ENCODE measurements around the gene CENPC.

DNA sequence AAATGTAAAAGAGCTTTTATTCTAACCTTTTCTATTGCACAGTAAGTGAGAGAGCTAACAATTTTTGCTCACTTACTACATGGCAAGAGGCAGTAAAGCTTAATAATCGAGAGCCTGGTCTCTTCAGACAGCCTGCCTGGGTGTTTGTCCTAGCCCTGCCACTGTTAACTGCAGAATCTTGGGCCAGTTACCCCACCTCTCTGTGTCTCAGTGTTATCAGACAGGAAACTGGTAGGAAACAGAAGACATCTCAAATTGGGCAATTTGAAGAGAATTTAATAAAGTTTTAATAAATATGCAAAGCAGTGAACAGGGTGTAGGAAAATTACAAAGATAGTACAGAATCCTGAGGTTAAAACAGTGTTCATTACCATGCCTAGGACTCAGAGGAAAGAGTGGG, 26.7 kb upstream of the CENPC start:
- TF ChIP-seq CTCF (IDR thresholded peaks at IDR 0.05) (no peak), POLR2A (IDR thresholded peaks at IDR 0.05; ENCODE audit: low read length) (no peak), ELK1 (IDR thresholded peaks at IDR 0.05; ENCODE audit: low read depth, low read length) (no peak), JUN (IDR thresholded peaks at IDR 0.05) (no peak)

Measured in A549 (cell line).